C4-2B (cell line): ENCODE measurements around the gene FNDC3B.

Experiments
- ZFX ChIP-seq: fragments of 450-650 bp; IDR thresholded peaks from 2 replicates; pipeline ENCODE4 v1.6.1; 2017
- TF ChIP-seq, protein P1 (sequence below): fragments of 450-650 bp; conservative IDR thresholded peaks from 2 replicates; pipeline ENCODE4 v1.5.1; 2017; ENCODE audit warnings: mild to moderate bottlenecking

DNA sequence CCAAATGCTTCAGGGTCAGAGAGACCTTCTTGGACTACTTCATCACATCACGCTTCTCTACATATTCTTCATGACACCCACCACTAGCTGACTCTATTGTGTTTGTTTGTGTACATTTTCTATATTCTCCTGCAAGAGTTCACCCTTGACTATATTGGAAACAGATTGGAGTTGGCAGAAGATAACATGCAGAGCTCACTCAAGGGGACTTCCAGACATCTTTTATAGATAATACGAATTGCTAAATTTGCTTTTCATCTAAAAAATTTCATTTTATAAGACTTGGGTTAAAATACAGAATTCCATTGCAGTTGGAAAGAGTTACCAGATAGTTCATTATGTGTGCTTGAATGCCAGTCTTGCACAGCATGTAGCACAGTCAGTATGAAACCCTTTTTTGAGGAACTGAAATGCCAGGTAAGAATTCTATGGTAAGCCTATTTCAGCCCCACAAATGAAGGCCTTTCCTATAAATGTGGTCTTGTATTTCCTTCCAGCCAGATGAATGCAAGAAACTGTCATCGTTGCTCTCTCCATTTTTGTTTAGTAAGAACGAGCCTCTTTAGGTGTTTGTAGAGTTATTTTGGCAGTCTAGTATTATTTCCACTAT is 231.3 kb downstream of the FNDC3B start:
- TF ChIP-seq, protein P1, sequence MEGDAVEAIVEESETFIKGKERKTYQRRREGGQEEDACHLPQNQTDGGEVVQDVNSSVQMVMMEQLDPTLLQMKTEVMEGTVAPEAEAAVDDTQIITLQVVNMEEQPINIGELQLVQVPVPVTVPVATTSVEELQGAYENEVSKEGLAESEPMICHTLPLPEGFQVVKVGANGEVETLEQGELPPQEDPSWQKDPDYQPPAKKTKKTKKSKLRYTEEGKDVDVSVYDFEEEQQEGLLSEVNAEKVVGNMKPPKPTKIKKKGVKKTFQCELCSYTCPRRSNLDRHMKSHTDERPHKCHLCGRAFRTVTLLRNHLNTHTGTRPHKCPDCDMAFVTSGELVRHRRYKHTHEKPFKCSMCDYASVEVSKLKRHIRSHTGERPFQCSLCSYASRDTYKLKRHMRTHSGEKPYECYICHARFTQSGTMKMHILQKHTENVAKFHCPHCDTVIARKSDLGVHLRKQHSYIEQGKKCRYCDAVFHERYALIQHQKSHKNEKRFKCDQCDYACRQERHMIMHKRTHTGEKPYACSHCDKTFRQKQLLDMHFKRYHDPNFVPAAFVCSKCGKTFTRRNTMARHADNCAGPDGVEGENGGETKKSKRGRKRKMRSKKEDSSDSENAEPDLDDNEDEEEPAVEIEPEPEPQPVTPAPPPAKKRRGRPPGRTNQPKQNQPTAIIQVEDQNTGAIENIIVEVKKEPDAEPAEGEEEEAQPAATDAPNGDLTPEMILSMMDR = no peak
- TF ChIP-seq ZFX = no peak
